GM18498 (cell line): ENCODE measurements around the gene SLA2.
"Not testable (repeated sequence)": the region's sequence is repeated elsewhere in the genome, so short reads cannot be mapped to it uniquely, and the experiment has no call there.

Experiments
- ATAC-seq: cut with Tn5 transposase; IDR thresholded peaks from one replicate; pipeline ENCODE4 v1.9.1; 2021; ENCODE audit warnings: mild to moderate bottlenecking, moderate library complexity; ENCODE audit not compliant: unreplicated experiment

Gene SLA2

DNA sequence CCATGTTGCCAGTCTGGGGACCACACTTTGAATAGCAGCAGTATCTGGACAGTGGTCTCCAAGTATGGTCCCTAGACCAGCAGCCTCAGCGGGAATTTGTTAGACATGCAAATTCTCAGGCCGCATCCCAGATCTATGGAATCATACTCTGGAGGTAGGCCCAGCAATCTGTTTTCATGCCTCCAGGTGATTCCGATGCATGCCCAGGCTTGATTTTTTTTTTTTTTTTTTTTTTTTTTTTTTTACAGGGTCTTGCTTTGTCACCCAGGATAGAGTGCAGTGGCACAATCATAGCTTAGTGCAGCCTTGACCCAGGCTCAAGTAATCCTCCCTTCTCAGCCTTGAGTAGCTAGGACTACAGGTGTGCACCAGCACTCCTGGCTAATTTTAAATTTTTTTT is 682 bp upstream of the SLA2 start:
- no peak for ATAC-seq

GRCh38 chr20:36645353-36645752 is 643 bp downstream of the SLA2 start:
- no peak for ATAC-seq

- ATAC-seq, result no peak
Observed at GRCh38 chr20:36644706-36645095, 1.3 kb downstream of the SLA2 start.

DNA sequence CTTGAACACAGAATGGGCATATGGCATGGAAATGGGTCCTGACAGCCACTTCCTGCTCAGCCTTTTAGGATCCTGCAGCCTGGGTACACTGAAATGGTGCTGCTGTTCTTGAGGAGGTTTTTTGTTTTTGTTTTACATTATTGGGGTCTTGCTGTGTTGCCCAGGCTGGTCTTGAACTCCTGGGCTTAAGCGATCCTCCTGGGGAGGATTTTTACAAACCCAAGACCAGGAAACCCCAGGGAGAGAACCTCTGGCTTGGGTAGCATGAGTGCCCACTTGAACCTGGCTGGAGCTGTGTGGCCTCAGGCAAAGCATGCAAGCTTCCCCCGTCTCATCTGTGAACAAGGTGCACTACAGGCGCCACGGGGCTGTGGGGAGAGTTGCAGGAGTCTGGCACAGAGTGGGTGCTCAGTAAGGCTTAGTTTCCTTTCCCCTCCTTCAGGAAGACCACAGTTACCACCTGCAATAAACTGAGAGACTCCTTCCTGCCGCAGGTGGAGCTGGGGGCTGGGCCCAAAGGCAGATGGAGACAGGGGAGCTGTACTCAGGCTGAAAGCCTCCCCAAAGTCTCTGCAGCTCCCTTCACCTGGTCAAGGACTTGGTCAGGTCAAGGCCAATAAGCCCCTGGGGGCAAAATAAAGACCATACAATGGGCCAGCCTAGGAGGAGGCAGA is 1.8 kb downstream of the SLA2 start:
- ATAC-seq, result no peak

DNA sequence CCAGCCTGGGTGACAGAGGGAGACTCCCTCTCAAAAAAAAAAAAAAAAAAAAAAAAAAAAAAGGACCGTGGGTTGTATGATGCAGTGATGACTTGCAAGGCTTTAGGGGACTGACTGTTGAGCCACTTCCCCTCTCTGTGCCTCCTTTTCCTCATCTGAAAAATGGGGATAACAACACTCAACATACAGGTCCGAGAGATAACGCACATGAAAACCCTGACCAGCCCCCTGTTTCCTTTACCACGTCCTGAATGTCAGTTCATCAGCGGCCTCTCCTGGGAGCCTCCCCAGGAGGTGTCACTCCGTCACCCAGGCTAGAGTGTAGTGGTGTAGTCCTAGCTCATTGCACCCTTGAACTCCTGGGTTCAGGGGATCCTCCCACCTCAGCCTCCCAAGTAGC is 3.9 kb downstream of the SLA2 start:
- ATAC-seq, result no peak

GRCh38 chr20:36641506-36641843 is 4.5 kb downstream of the SLA2 start:
- ATAC-seq, result no peak

- ATAC-seq, result not testable (repeated sequence)
Observed at GRCh38 chr20:36638876-36639400, 7.1 kb downstream of the SLA2 start.

DNA sequence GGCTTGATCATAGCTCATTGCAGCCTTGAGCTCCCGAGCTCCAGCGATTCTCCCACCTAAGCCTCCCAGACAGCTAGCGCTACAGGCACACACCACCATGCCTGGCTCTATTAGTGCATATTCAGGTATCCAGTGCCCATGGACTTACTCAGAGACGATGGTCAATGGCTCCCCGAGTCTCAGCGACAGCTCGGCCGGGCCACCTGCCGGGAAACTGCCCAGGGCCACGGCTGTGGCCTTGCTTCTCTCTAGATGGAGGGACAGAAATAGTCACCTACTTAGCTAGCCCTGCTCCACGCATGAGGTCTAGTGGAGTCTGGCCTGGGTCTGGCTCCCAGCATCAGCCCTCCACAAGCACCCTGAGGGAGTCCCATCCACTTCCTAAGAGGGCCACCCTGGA is 11.7 kb downstream of the SLA2 start:
- no peak for ATAC-seq

- ATAC-seq, result no peak
Observed at GRCh38 chr20:36633285-36633772, 12.7 kb downstream of the SLA2 start.

GRCh38 chr20:36632487-36633284 is 13.3 kb downstream of the SLA2 start:
- ATAC-seq, result no peak

DNA sequence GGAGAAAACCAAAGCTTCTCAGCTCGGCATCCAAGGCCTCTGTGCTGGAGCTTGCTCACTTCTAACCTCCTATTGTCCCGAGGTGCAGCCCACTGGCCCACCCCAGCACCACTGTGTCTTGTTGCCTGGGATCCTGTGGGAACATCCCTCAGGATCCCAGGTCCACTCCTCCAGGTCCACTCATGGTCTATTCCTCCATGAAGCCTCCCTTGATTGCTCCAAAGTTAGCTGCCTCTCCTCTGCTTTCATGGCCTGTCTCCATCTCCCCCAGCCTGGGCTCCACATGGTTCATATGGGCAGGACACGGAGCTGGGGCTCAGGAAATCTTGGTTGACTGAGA is 13.9 kb downstream of the SLA2 start:
- no peak for ATAC-seq

DNA sequence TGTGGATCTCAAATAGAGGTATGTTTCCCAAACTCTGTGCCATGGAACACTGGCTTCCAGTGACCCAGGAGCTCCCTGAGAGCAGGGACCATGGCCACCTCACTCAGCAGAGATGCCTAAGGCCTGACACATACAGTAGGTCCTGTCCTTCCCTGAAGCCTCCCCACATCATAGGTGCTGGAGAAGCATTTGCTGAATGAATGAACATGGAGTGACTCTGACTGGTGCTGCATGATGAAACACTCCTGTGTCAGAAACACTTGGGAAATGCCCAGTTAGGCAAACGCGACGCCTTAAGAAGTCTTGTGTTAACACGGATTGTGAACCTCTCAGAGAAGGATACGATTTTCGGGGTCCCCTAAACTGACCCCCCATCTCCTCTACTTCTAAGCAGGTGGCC is 14.3 kb downstream of the SLA2 start:
- ATAC-seq, result no peak

DNA sequence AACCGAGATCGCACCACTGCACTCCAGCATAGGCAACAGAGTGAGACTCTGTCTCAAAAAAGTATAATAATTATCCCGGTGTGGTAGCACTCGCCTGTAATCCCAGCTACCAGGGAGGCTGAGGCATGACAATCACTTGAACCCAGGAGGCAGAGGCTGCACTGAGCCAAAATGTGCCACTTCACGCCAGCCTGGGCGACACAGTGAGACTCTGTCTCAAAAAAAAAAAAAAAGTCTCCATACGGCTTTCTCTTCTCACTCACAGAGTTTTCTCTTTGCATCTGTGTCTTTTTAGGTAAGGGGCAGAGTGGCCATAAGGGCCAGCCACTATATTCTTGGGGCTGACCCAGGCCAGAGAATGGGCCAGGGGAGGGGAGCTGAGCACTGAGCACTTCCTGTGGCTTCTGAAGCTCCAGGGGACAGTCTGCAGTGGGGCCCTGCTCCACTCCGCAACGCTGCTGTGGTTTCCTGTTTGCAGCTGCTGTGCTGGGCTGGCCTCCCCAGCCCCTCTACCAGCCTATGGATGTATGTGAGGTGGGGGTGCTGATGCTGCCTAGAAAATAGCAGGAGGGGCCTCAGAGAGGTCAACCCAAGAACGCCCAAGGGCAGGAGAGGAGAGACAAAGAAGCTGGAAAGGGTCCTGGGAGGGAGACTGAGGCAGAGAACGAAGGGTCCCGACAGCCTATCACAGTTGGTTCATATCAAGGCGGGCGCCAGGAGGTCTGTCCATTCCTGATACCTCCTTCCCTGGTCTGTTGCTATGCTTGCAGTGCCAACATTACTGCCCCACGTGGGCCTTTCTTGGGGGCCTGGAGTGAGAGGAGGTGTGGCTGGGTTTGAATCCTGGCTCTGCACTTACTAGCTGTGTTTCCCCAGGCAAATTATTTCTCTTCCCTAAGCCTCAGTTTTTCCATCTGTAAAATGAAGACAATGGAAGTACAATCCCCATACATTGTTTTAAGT is 16.0 kb downstream of the SLA2 start:
- no peak for ATAC-seq

DNA sequence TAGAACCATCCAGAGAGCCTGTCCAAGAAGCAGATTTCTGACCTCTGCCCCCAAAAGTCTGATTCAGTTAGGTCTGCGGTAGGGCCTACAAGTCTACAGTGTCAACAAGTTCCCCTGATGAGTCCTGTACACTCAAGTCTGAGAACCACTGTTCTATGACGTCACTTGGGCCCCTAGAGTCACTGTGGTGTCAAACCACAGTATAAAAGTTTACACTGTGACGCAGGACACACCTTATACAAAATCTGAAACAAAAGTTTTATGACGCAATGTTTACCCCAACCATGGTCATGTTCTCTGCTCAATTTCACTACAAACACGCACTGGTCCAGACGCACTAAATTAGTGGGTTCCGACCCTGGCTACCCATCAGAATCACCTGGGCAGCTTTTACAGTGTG is 17.9 kb downstream of the SLA2 start:
- no peak for ATAC-seq

DNA sequence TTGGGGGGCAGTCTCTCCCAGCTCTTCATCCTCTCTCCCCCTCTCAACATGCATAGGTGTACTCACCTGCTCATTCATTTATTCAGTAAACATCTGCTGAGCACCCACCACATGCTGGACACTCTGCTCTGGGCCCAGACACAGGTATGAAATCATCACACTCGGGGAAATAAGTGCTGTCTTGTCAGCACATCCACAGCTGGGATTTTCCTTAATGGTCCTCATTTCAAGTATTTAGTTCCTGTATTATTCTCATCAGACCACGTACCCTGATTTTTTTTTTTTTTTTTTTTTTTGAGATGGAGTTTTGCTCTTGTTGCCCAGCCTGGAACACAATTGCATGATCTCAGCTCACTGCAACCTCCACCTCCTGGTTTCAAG is 21.1 kb downstream of the SLA2 start:
- no peak for ATAC-seq

DNA sequence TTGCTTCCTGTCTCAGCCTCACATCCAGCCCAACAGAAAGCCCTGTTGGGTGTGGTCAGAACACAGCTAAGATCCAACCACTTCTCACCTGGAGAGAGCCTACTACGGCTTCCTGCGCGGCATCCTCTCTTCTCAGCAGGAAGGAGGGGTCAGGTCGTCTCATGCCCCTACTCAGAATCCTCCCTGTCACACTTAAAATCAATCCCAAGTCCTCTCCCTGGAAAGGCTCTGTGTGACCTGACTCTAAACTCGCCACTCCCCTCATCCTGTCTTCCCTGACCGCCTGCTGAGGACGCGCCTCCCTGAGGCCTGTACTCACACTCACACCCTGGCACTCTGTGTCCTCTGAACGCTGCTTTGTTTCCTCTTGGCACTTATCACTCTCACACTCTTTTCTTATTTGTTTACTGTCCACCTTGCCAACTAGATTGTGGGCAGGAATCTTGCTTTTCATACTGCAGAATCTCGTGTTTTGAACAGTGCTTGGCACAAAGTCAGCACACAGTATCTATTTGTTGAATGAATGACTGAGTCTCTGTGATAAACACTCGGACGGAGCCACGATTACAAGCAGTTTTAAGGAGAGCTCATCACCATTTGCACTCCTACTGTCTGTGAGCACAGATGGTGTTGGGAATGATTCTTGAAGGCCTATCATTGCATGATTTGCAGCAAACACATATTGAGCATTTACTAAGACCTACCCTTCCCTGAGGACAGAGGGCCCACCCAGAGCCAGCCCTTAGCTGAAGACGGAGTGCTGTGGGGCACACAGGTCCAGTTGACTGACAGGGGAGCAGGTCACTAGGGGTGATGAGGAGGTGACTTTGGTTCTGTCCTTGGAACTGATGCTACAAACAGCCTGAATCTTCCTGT is 21.7 kb downstream of the SLA2 start:
- no peak for ATAC-seq

- ATAC-seq, result no peak
Observed at GRCh38 chr20:36623444-36623843, 22.6 kb downstream of the SLA2 start.

DNA sequence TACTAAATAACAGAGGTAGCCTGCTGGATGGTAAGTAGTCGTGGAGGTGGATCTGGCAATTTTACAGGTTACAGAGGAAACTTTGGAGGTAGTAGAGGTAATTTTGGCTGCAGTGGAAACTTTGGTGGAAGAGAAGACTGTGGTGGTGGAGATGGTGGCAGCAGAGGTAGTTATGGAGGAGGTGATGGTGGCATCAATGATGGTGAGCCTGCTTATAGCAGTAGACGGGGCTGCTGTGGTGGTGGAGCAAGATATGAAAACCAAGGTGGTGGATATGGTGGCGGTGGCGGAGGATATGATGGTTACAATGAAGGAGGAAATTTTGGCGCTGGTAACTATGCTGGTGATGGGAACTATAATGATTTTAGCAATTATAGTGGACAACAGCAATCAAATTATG is 25.1 kb downstream of the SLA2 start:
- no peak for ATAC-seq

DNA sequence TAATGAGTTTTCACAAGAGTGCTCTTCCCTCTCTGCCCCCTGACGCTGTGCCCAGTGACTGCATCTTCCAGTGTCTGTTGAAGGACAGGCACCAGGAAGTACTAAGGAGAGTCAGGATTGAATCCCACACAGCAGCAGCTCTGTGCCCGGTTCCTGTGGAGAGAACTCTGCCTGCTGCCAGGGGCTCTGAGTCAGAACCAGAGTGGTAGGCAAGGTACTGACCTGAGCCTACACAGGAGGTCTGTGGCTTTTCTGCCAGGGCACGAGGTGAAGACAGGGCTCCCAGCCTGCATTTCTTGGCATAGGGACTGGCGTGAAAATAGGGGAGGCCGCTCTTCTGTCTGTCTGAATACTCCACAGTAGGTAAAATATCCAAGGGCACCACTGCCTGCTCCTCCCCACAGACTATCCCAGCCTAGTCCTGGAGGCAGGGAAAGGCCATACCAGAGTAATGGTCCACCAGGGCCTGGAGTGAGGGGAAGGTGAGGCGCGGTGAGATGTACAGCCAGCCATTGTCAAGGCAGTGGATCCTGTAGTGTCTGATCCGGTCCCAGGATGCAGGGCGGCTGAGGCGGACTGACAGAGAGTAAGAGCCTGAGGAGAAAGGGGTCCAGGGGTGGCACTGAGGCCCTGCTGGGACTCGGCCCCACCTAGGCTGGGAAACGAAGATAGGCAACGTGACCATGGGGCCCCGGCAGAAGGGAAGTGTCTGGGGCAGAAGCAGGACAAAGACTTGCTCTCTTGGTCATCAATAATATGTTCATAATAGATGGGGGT is 31.0 kb downstream of the SLA2 start:
- ATAC-seq, result no peak

- no peak for ATAC-seq
Observed at GRCh38 chr20:36613974-36614373, 32.0 kb downstream of the SLA2 start.
